Fibroblast of lung (primary cell): Measurements from ENCODE around the gene COL28A1. TPM values are rescaled to one million over a fixed set of nuclear protein-coding genes. Genes with fewer than 3 reads are reported as not detected.

ENCODE experiments used
- DNase-seq, 2 donors: peaks; one replicate each; pipeline versions ENCODE4 v3.0.0 to v3.0.0-alpha.2; 2010; ENCODE audit warnings: low read depth in 2 of 2
- H2AFZ ChIP-seq: 2 replicates; pipeline ENCODE4 v1.5.1; 2012; ENCODE audit warnings: low read length, control low read depth, inconsistent platforms
- H3K27ac ChIP-seq: 2 replicates; pipeline ENCODE4 v1.5.1; 2011; ENCODE audit warnings: low read length, control low read depth; ENCODE audit not compliant: insufficient read depth
- H3K27me3 ChIP-seq: 2 replicates; pipeline ENCODE4 v1.5.1; 2011; ENCODE audit warnings: mild to moderate bottlenecking, low read length; ENCODE audit not compliant: control insufficient read depth, insufficient read depth
- H3K36me3 ChIP-seq: 2 replicates; pipeline ENCODE4 v1.5.1; 2011; ENCODE audit warnings: low read length; ENCODE audit not compliant: control insufficient read depth, insufficient read depth
- H3K4me1 ChIP-seq: 2 replicates; pipeline ENCODE4 v1.5.1; 2011; ENCODE audit warnings: low read length; ENCODE audit not compliant: control insufficient read depth, insufficient read depth; ENCODE audit errors: extremely low read depth
- H3K4me2 ChIP-seq: 2 replicates; pipeline ENCODE4 v1.5.1; 2011; ENCODE audit warnings: low read length, control low read depth; ENCODE audit not compliant: insufficient read depth; ENCODE audit errors: extremely low read depth
- H3K4me3 ChIP-seq, 4 experiments: fragments of 200-600 bp in 1 of 4; sonication (generic) in 1 of 4; replicated peaks in 1 of 4; 2 replicates each; pipeline ENCODE4 v1.5.1; 2011 to 2016; ENCODE audit warnings: low read length in 4 of 4, low read depth in 3 of 4, mild to moderate bottlenecking in 3 of 4, control low read depth in 2 of 4, inconsistent platforms in 1 of 4, mixed read lengths in 1 of 4; ENCODE audit not compliant: insufficient read depth in 1 of 4; ENCODE audit errors: control extremely low read depth in 1 of 4
- H3K79me2 ChIP-seq: 2 replicates; pipeline ENCODE4 v1.5.1; 2012; ENCODE audit warnings: mild to moderate bottlenecking, low read length, inconsistent platforms; ENCODE audit not compliant: control insufficient read depth, insufficient read depth
- H3K9ac ChIP-seq: 2 replicates; pipeline ENCODE4 v1.5.1; 2011; ENCODE audit warnings: mild to moderate bottlenecking, low read length, control low read depth; ENCODE audit not compliant: insufficient read depth
- H3K9me3 ChIP-seq: 2 replicates; pipeline ENCODE4 v1.5.1; 2012; ENCODE audit warnings: low read depth, low read length; ENCODE audit not compliant: control insufficient read depth, insufficient read depth
- H4K20me1 ChIP-seq: 2 replicates; pipeline ENCODE4 v1.5.1; 2011; ENCODE audit warnings: low read length; ENCODE audit not compliant: control insufficient read depth, insufficient read depth; ENCODE audit errors: extremely low read depth
- CTCF ChIP-seq, 2 donors: IDR thresholded peaks in 1 of 2; conservative IDR thresholded peaks in 1 of 2; 1 replicate in 1 of 2; 2 replicates in 1 of 2; pipeline ENCODE4 v1.5.1; 2011 to 2012; ENCODE audit warnings: low read length in 2 of 2, control low read depth in 1 of 2, inconsistent platforms in 1 of 2, low read depth in 1 of 2, mild to moderate bottlenecking in 1 of 2
- EZH2 ChIP-seq: IDR thresholded peaks from 2 replicates; pipeline ENCODE4 v1.5.1; 2012; ENCODE audit warnings: low read length, control low read depth, mild to moderate bottlenecking; ENCODE audit errors: missing control alignments
- polyA plus RNA-seq, 2 donors: library from polyadenylated mRNA; depleted of rRNA in 1 of 2; stranded (reverse) in 1 of 2; unstranded in 1 of 2; fragments of >200 nt; gene quantifications; 2 replicates each; pipeline ENCODE4 v1.2.1, GENCODE V29; 2011 to 2012; ENCODE audit warnings: missing spikeins in 1 of 2
- total RNA-seq: library from RNA; depleted of rRNA; stranded (reverse); fragments of >200 nt; gene quantifications from 2 replicates; pipeline ENCODE4 v1.2.1, GENCODE V29; 2014

The COL28A1 gene
- total and polyA plus RNA-seq, 2 donors (not counting 1 experiment from before 2014, with no cell fraction given) = 0.01 to 0.17 TPM

GRCh38 chr7:7333610-7334009, 202.1 kb downstream of the COL28A1 start:
- Histone ChIP-seq H4K20me1 (no peaks in the 10 kb centered on the region), H3K27me3 (no peaks in the 10 kb centered on the region), H3K27ac (no peak overlapping the region), H3K4me2 (no peak overlapping the region), H3K9ac (no peak overlapping the region), H3K79me2 (no peaks in the 10 kb centered on the region), H3K9me3 (no peaks in the 10 kb centered on the region), H3K36me3 (no peaks in the 10 kb centered on the region), H3K4me1 (no peaks in the 10 kb centered on the region), H2AFZ (no peak overlapping the region), H3K4me3 (no peak overlapping the region)
- no peak for DNase-seq
- TF ChIP-seq CTCF (conservative IDR thresholded peaks at IDR 0.05 in 1 of 2, IDR thresholded peaks at IDR 0.05 in 1 of 2; ENCODE audit: low read depth in 1 of 2, low read length in 2 of 2) = no peak
- no peak for TF ChIP-seq EZH2

GRCh38 chr7:7331523-7331922, 204.2 kb downstream of the COL28A1 start:
- H3K9me3 ChIP-seq = no peaks in the 10 kb centered on the region
- no peak overlapping the region for H3K4me2 ChIP-seq
- no peak for TF ChIP-seq EZH2
- no peak for TF ChIP-seq CTCF (conservative IDR thresholded peaks at IDR 0.05 in 1 of 2, IDR thresholded peaks at IDR 0.05 in 1 of 2; ENCODE audit: low read depth in 1 of 2, low read length in 2 of 2)
- H3K27me3 ChIP-seq = no peaks in the 10 kb centered on the region
- no peaks in the 10 kb centered on the region for H3K36me3 ChIP-seq
- no peaks in the 10 kb centered on the region for H3K79me2 ChIP-seq
- H3K4me3 ChIP-seq = no peak overlapping the region
- no peak for DNase-seq
- H3K27ac ChIP-seq = no peak overlapping the region
- no peaks in the 10 kb centered on the region for H4K20me1 ChIP-seq
- no peak overlapping the region for H3K9ac ChIP-seq
- no peaks in the 10 kb centered on the region for H3K4me1 ChIP-seq
- H2AFZ ChIP-seq = no peak overlapping the region

- H3K27me3 ChIP-seq = no peaks in the 10 kb centered on the region
Observed at GRCh38 chr7:7330997-7331396, 204.7 kb downstream of the COL28A1 start.

More at GRCh38 chr7:7330997-7331396, 204.7 kb downstream of the COL28A1 start:
- TF ChIP-seq CTCF (conservative IDR thresholded peaks at IDR 0.05 in 1 of 2, IDR thresholded peaks at IDR 0.05 in 1 of 2; ENCODE audit: low read depth in 1 of 2, low read length in 2 of 2) (no peak), EZH2 (no peak)
- H3K4me1 ChIP-seq = no peaks in the 10 kb centered on the region
- no peaks in the 10 kb centered on the region for H3K36me3 ChIP-seq
- no peak overlapping the region for H3K27ac ChIP-seq
- no peak overlapping the region for H3K4me3 ChIP-seq
- no peaks in the 10 kb centered on the region for H3K79me2 ChIP-seq
- no peaks in the 10 kb centered on the region for H4K20me1 ChIP-seq
- no peak overlapping the region for H3K4me2 ChIP-seq
- no peaks in the 10 kb centered on the region for H3K9me3 ChIP-seq
- H3K9ac ChIP-seq = no peak overlapping the region
- no peak overlapping the region for H2AFZ ChIP-seq
- DNase-seq = no peak
